ENCODE data around the gene FGFR2.

The FGFR2 gene

GRCh38 chr10:121595806-121596688, 2.2 kb downstream of the FGFR2 start:
- Histone ChIP-seq H3K36me3 (ENCODE audit: insufficient read depth, low read length) (peaks cover 6% of the 10 kb centered on the region), H3K9me3 (ENCODE audit: low read length) (no peaks in the 10 kb centered on the region), H3K9ac (ENCODE audit: low read length) (peak overlapping the region; percentile 46), H3K4me3 (ENCODE audit: low read depth in 1 of 2, low read length in 2 of 2) (peak overlapping the region; percentile 60 to 91), H3K27ac (ENCODE audit: low read depth, low read length) (peak overlapping the region; percentile 98), H3K4me1 (ENCODE audit: insufficient read depth, low read length) (peaks cover 34% of the 10 kb centered on the region), H3K27me3 (ENCODE audit: control insufficient read depth in 1 of 2, insufficient read depth in 2 of 2, low read length in 2 of 2) (no peaks in the 10 kb centered on the region)

- H3K4me3 ChIP-seq (ENCODE audit: low read depth in 1 of 2, low read length in 2 of 2): peak overlapping the region; percentile 60 to 91
- H3K4me1 ChIP-seq (ENCODE audit: insufficient read depth, low read length): peaks cover 37% of the 10 kb centered on the region
- H3K9me3 ChIP-seq (ENCODE audit: low read length): no peaks in the 10 kb centered on the region
- peak overlapping the region; percentile 98 for H3K27ac ChIP-seq (ENCODE audit: low read depth, low read length)
- no peaks in the 10 kb centered on the region for H3K27me3 ChIP-seq (ENCODE audit: control insufficient read depth in 1 of 2, insufficient read depth in 2 of 2, low read length in 2 of 2)
- peaks cover 6% of the 10 kb centered on the region for H3K36me3 ChIP-seq (ENCODE audit: insufficient read depth, low read length)
- peak overlapping the region; percentile 37 for H3K9ac ChIP-seq (ENCODE audit: low read length)
These were observed 2.9 kb downstream of the FGFR2 start for GRCh38 chr10:121595351-121595805.

GRCh38 chr10:121594623-121595350, 3.5 kb downstream of the FGFR2 start:
- Histone ChIP-seq H3K9ac (ENCODE audit: low read length) (peak overlapping the region; percentile 37), H3K9me3 (ENCODE audit: low read length) (no peaks in the 10 kb centered on the region), H3K4me1 (ENCODE audit: insufficient read depth, low read length) (peaks cover 37% of the 10 kb centered on the region), H3K27me3 (ENCODE audit: control insufficient read depth in 1 of 2, insufficient read depth in 2 of 2, low read length in 2 of 2) (no peaks in the 10 kb centered on the region), H3K27ac (ENCODE audit: low read depth, low read length) (peak overlapping the region; percentile 72), H3K36me3 (ENCODE audit: insufficient read depth, low read length) (peaks cover 6% of the 10 kb centered on the region), H3K4me3 (ENCODE audit: low read depth in 1 of 2, low read length in 2 of 2) (peak overlapping the region; percentile 60 to 91)

GRCh38 chr10:121594076-121594475, 4.2 kb downstream of the FGFR2 start:
- peak overlapping the region; percentile 69 for H3K27ac ChIP-seq (ENCODE audit: low read depth, low read length)
- H3K4me3 ChIP-seq (ENCODE audit: low read depth in 1 of 2, low read length in 2 of 2): peak overlapping the region; percentile 41 to 47
- H3K27me3 ChIP-seq (ENCODE audit: control insufficient read depth in 1 of 2, insufficient read depth in 2 of 2, low read length in 2 of 2): no peaks in the 10 kb centered on the region
- H3K36me3 ChIP-seq (ENCODE audit: insufficient read depth, low read length): peaks cover 6% of the 10 kb centered on the region
- H3K9ac ChIP-seq (ENCODE audit: low read length): peak overlapping the region; percentile 32
- H3K9me3 ChIP-seq (ENCODE audit: low read length): no peaks in the 10 kb centered on the region
- H3K4me1 ChIP-seq (ENCODE audit: insufficient read depth, low read length): peaks cover 38% of the 10 kb centered on the region

- Histone ChIP-seq H3K36me3 (ENCODE audit: insufficient read depth, low read length) (peaks cover 6% of the 10 kb centered on the region), H3K27me3 (ENCODE audit: control insufficient read depth in 1 of 2, insufficient read depth in 2 of 2, low read length in 2 of 2) (no peaks in the 10 kb centered on the region), H3K9ac (ENCODE audit: low read length) (peak overlapping the region; percentile 32), H3K4me3 (ENCODE audit: low read depth in 1 of 2, low read length in 2 of 2) (peak overlapping the region; percentile 41 to 47), H3K27ac (ENCODE audit: low read depth, low read length) (peak overlapping the region; percentile 69), H3K9me3 (ENCODE audit: low read length) (no peaks in the 10 kb centered on the region), H3K4me1 (ENCODE audit: insufficient read depth, low read length) (peaks cover 43% of the 10 kb centered on the region)
These were observed 4.8 kb downstream of the FGFR2 start for GRCh38 chr10:121593281-121594075.

- Histone ChIP-seq H3K4me3 (ENCODE audit: low read depth in 1 of 2, low read length in 2 of 2) (peak overlapping the region in 1 of 2 donors; percentile 47), H3K4me1 (ENCODE audit: insufficient read depth, low read length) (peaks cover 43% of the 10 kb centered on the region)
These were observed 5.9 kb downstream of the FGFR2 start for GRCh38 chr10:121592155-121592890.

GRCh38 chr10:121591186-121591585, 7.1 kb downstream of the FGFR2 start:
- H3K36me3 ChIP-seq (ENCODE audit: insufficient read depth, low read length): peaks cover 6% of the 10 kb centered on the region
- no peak overlapping the region for H3K4me3 ChIP-seq (ENCODE audit: low read depth in 1 of 2, low read length in 2 of 2)
- no peak overlapping the region for H3K9ac ChIP-seq (ENCODE audit: low read length)
- H3K4me1 ChIP-seq (ENCODE audit: insufficient read depth, low read length): peaks cover 48% of the 10 kb centered on the region
- H3K27me3 ChIP-seq (ENCODE audit: control insufficient read depth in 1 of 2, insufficient read depth in 2 of 2, low read length in 2 of 2): no peaks in the 10 kb centered on the region
- no peaks in the 10 kb centered on the region for H3K9me3 ChIP-seq (ENCODE audit: low read length)
- H3K27ac ChIP-seq (ENCODE audit: low read depth, low read length): no peak overlapping the region

More at GRCh38 chr10:121592155-121592890, 5.9 kb downstream of the FGFR2 start:
- Histone ChIP-seq H3K27ac (ENCODE audit: low read depth, low read length) (peak overlapping the region; percentile 69), H3K9ac (ENCODE audit: low read length) (peak overlapping the region; percentile 16), H3K27me3 (ENCODE audit: control insufficient read depth in 1 of 2, insufficient read depth in 2 of 2, low read length in 2 of 2) (no peaks in the 10 kb centered on the region), H3K36me3 (ENCODE audit: insufficient read depth, low read length) (peaks cover 6% of the 10 kb centered on the region), H3K9me3 (ENCODE audit: low read length) (no peaks in the 10 kb centered on the region)

- H3K27me3 ChIP-seq (ENCODE audit: control insufficient read depth in 1 of 2, insufficient read depth in 2 of 2, low read length in 2 of 2): no peaks in the 10 kb centered on the region
- peaks cover 51% of the 10 kb centered on the region for H3K4me1 ChIP-seq (ENCODE audit: insufficient read depth, low read length)
- peaks cover 6% of the 10 kb centered on the region for H3K36me3 ChIP-seq (ENCODE audit: insufficient read depth, low read length)
- no peaks in the 10 kb centered on the region for H3K9me3 ChIP-seq (ENCODE audit: low read length)
- H3K4me3 ChIP-seq (ENCODE audit: low read depth in 1 of 2, low read length in 2 of 2): no peak overlapping the region
- H3K27ac ChIP-seq (ENCODE audit: low read depth, low read length): no peak overlapping the region
- no peak overlapping the region for H3K9ac ChIP-seq (ENCODE audit: low read length)
These were observed 7.5 kb downstream of the FGFR2 start for GRCh38 chr10:121590772-121591171.

GRCh38 chr10:121589553-121589952, 8.7 kb downstream of the FGFR2 start:
- Histone ChIP-seq H3K27me3 (ENCODE audit: control insufficient read depth in 1 of 2, insufficient read depth in 2 of 2, low read length in 2 of 2) (no peaks in the 10 kb centered on the region), H3K4me1 (ENCODE audit: insufficient read depth, low read length) (peaks cover 50% of the 10 kb centered on the region), H3K27ac (ENCODE audit: low read depth, low read length) (no peak overlapping the region), H3K9me3 (ENCODE audit: low read length) (no peaks in the 10 kb centered on the region), H3K4me3 (ENCODE audit: low read depth in 1 of 2, low read length in 2 of 2) (no peak overlapping the region), H3K36me3 (ENCODE audit: insufficient read depth, low read length) (peaks cover 6% of the 10 kb centered on the region), H3K9ac (ENCODE audit: low read length) (no peak overlapping the region)

GRCh38 chr10:121583857-121584256, 14.4 kb downstream of the FGFR2 start:
- H3K4me1 ChIP-seq (ENCODE audit: insufficient read depth, low read length): peaks cover 49% of the 10 kb centered on the region
- no peaks in the 10 kb centered on the region for H3K9me3 ChIP-seq (ENCODE audit: low read length)
- H3K27me3 ChIP-seq (ENCODE audit: control insufficient read depth in 1 of 2, insufficient read depth in 2 of 2, low read length in 2 of 2): no peaks in the 10 kb centered on the region
- no peak overlapping the region for H3K27ac ChIP-seq (ENCODE audit: low read depth, low read length)
- no peak overlapping the region for H3K4me3 ChIP-seq (ENCODE audit: low read depth in 1 of 2, low read length in 2 of 2)
- no peaks in the 10 kb centered on the region for H3K36me3 ChIP-seq (ENCODE audit: insufficient read depth, low read length)
- no peak overlapping the region for H3K9ac ChIP-seq (ENCODE audit: low read length)

Data from muscle layer of colon (tissue), 2 donors.